Lower lobe of right lung (tissue), 2 donors: ENCODE data around the gene PACSIN2. TPM values are rescaled to one million over a fixed set of nuclear protein-coding genes. Genes with fewer than 3 reads are reported as not detected.

Source experiments
- ATAC-seq, 2 donors: fragments of 200-7000 bp; cut with Tn5 transposase; one replicate each; pipeline ENCODE4 v1.9.1; 2020 to 2022; ENCODE audit warnings: mild to moderate bottlenecking in 2 of 2, moderate library complexity in 2 of 2
- DNase-seq: peaks from one replicate; pipeline ENCODE4 v3.0.0-alpha.2; 2020
- H3K27ac ChIP-seq: fragments of 200-600 bp; one replicate; pipeline ENCODE4 v1.8.0; 2022
- H3K27me3 ChIP-seq: fragments of 200-600 bp; one replicate; pipeline ENCODE4 v1.8.0; 2022; ENCODE audit warnings: low read depth
- H3K36me3 ChIP-seq: fragments of 200-600 bp; one replicate; pipeline ENCODE4 v1.8.0; 2022; ENCODE audit warnings: mild to moderate bottlenecking
- H3K4me1 ChIP-seq: fragments of 200-600 bp; one replicate; pipeline ENCODE4 v1.8.0; 2022
- H3K4me3 ChIP-seq: fragments of 200-600 bp; one replicate; pipeline ENCODE4 v1.8.0; 2022; ENCODE audit warnings: mild to moderate bottlenecking
- H3K9me3 ChIP-seq: fragments of 200-600 bp; one replicate; pipeline ENCODE4 v1.8.0; 2022
- intact Hi-C: fragments of 100-400 bp; cut with DNase I; formaldehyde crosslinking; loops from one replicate; pipeline ENCODE4 v1.11.0; 2022
- total RNA-seq: library from RNA; stranded (reverse); fragmentation: NEBNext Ultra II Directional; extraction: Animal tissue kit (Norgen Biotek cat#: 25700); gene quantifications from one replicate; pipeline ENCODE4 v1.2.1, GENCODE V29; 2021
- TF ChIP-seq, protein P1 (sequence below): fragments of 200-600 bp; IDR thresholded peaks from one replicate; pipeline ENCODE4 v1.8.0; 2022; ENCODE audit warnings: antibody characterized with exemption, mild to moderate bottlenecking
- donor health status: DM: no; HTN: yes; CAD: no; lungs with severe emphysema.

Gene PACSIN2
- total RNA-seq, 1 donor from 2014 or later = 104 TPM

DNA sequence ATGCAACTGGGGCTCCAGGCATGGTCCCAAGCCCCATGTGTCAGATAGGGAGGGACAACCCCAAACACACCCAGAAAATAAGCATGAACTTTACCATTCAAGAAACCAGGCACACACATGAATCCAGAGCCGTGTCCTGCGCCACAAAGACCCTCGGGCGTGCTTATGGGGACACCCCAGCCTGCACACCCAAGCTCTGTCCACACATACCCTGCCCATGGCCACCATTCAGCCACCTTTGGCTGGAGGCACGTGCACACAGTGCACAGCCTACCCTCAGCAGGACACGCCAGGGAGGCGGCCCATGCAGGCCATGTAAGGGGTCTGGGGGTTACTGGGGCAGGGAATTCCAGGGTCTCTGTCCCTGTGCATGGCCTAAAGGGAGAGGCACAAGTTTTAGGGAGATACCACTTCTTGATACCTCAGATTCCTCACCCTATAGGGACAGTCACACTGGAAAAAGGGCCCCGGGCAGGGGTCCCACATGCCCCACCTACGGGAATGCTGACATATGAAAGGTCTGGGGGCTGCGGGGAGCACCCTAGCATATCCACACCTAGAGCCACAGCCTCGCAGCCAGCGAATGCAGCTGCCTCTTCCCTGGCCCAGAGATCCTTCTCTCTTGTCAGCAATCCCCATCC lies 20.6 kb downstream of the PACSIN2 start:
- H3K27me3 ChIP-seq = no peaks in the 10 kb centered on the region
- peaks cover 68% of the 10 kb centered on the region for H3K4me1 ChIP-seq
- H3K9me3 ChIP-seq = no peaks in the 10 kb centered on the region
- intact Hi-C loops = no loop called here
- TF ChIP-seq, protein P1, sequence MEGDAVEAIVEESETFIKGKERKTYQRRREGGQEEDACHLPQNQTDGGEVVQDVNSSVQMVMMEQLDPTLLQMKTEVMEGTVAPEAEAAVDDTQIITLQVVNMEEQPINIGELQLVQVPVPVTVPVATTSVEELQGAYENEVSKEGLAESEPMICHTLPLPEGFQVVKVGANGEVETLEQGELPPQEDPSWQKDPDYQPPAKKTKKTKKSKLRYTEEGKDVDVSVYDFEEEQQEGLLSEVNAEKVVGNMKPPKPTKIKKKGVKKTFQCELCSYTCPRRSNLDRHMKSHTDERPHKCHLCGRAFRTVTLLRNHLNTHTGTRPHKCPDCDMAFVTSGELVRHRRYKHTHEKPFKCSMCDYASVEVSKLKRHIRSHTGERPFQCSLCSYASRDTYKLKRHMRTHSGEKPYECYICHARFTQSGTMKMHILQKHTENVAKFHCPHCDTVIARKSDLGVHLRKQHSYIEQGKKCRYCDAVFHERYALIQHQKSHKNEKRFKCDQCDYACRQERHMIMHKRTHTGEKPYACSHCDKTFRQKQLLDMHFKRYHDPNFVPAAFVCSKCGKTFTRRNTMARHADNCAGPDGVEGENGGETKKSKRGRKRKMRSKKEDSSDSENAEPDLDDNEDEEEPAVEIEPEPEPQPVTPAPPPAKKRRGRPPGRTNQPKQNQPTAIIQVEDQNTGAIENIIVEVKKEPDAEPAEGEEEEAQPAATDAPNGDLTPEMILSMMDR = no peak
- H3K4me3 ChIP-seq = peak overlapping the region; percentile 34
- DNase-seq (no peak), ATAC-seq (peak in 1 of 2 donors; percentile 5)
- H3K36me3 ChIP-seq = no peaks in the 10 kb centered on the region
- peak overlapping the region; percentile 87 for H3K27ac ChIP-seq

DNA sequence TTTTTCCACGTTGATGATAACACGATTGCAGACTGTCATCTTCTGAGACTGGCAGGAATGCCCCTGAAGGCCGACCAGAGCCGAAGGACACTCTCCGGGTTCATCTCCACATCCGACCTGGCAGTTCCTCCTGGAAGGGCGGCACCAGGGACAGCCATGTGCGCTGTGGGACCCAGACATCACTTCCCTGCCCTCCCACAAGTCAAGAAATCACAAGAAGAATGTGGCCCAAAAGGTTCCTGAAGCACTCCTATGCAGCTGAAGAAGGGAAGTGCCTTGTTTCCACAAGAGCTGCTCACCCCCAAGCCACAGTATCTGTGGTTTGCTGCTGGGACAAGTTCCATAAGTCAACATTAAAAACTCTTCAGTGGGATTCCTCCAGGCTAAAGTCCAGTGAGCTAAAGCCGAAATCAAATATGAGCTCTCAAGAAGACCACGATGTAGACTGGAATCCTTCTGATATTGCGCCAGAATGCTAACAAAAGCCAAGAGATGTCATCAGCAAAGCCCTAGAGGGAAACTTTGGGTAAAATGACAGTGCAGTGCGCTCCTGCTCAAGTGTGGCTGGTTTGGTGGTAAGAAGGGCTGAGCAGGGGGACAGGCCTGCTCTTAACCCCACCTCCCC lies 21.2 kb downstream of the PACSIN2 start:
- ATAC-seq = peak; percentile 15 to 46
- peaks cover 69% of the 10 kb centered on the region for H3K4me1 ChIP-seq
- no peaks in the 10 kb centered on the region for H3K27me3 ChIP-seq
- DNase-seq = no peak
- H3K4me3 ChIP-seq = peak overlapping the region; percentile 34
- TF ChIP-seq, protein P1 = no peak
- intact Hi-C loops = no loop called here
- no peaks in the 10 kb centered on the region for H3K9me3 ChIP-seq
- H3K27ac ChIP-seq = peak overlapping the region; percentile 87
- H3K36me3 ChIP-seq = no peaks in the 10 kb centered on the region

DNA sequence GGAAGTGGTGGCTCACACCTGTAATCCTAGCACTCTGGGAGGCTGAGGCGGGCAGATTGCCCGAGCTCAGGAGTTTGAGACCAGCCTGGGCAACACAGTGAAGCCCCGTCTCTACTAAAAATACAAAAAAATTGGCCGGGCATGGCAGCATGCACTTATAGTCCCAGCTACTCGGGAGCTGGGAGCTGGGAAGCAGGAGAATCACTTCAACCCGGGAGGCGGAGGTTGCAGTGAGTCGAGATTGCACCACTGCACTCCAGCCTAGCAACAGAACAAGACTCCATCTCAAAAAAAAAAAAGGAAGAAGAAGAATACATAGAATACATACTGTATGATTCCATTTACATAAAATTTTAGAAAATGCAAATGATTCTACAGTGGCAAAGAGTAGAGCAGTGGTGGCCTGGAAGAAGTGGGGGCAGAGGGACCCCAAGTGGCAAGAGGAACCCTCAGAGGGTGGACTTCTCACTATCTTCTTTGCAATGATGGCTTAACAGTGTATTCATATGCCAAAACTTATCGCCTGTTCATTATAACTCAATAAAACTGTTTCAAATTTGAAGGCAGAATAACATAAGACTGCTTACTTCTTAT lies 22.0 kb downstream of the PACSIN2 start:
- Histone ChIP-seq H3K36me3 (no peaks in the 10 kb centered on the region), H3K4me1 (peaks cover 74% of the 10 kb centered on the region), H3K9me3 (no peaks in the 10 kb centered on the region), H3K27me3 (no peaks in the 10 kb centered on the region), H3K4me3 (no peak overlapping the region), H3K27ac (peak overlapping the region; percentile 87)
- intact Hi-C loops = no loop called here
- TF ChIP-seq, protein P1 = no peak
- ATAC-seq = no peak
- DNase-seq = no peak

DNA sequence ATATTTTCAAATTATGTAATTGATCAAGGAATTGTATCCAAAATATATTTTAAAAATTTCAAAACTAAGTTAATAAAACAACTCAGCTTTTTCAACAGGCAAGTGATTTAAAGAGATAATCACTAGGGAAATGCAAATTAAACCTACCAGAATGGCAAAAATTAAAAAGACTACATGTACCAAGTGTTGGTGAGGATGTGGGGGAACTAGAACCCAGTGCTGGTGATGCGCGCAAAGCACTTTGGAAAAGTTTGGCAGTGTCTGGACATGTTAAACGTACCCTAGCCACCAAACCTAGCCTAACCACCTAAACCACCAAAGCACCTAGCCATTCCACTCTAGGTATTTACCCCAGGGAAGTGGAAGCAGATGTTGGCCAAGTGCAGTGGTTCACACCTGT lies 22.9 kb downstream of the PACSIN2 start:
- Histone ChIP-seq H3K9me3 (no peaks in the 10 kb centered on the region), H3K27ac (no peak overlapping the region), H3K36me3 (no peaks in the 10 kb centered on the region), H3K27me3 (no peaks in the 10 kb centered on the region), H3K4me3 (no peak overlapping the region), H3K4me1 (peaks cover 65% of the 10 kb centered on the region)
- intact Hi-C loops = no loop called here
- TF ChIP-seq, protein P1 = no peak
- DNase-seq (no peak), ATAC-seq (no peak)

DNA sequence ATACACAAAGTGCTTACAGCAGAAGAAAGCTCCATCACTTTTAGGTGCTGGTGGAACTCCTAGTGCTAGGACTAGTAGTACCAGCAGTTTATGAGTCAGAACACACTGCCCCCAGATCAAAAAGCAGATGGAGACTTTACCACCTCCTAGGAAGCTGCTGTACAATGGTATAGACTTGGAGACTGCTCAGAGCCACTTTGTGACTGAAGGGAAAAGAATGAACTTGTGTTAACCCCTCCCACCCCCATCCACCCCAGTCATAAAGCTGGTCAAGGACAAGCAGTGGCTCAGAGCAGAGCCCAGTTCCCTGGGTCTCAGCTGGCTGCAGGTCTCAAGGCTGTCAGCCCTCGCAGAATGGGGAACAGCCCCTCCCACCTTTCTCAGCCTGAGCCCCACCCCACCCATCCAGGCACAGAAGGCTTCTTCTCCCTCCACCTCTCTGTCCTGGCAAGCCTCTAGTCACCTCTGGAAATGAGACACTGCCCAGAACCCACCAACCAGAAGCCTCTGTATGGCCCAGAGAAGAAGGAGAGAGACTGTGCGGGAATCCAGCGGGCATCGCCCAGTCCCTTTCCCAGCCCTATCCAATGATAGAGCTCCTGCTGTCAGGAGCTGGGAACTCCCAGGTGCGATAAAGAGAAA lies 23.8 kb downstream of the PACSIN2 start:
- Histone ChIP-seq H3K27ac (no peak overlapping the region), H3K9me3 (no peaks in the 10 kb centered on the region), H3K27me3 (no peaks in the 10 kb centered on the region), H3K4me3 (no peak overlapping the region), H3K36me3 (no peaks in the 10 kb centered on the region), H3K4me1 (peaks cover 60% of the 10 kb centered on the region)
- DNase-seq (no peak), ATAC-seq (peak in 1 of 2 donors; percentile 4)
- intact Hi-C loops = no loop called here
- TF ChIP-seq, protein P1 = no peak
